Suprapubic skin (tissue), 4 donors: Measurements from ENCODE around the gene CFAP100. TPM values are rescaled to one million over a fixed set of nuclear protein-coding genes. Genes with fewer than 3 reads are reported as not detected.
A peak's percentile ranks its signal among the peaks of the same experiment; 100 is the strongest.

Experiments used
- DNase-seq, 2 donors: peaks; one replicate each; pipeline ENCODE4 v3.0.0-alpha.2; 2019; ENCODE audit warnings: low spot score in 2 of 2
- H3K27ac ChIP-seq: fragments of 200-600 bp; sonication (generic); one replicate; pipeline ENCODE4 v1.5.1; 2019
- H3K27me3 ChIP-seq: fragments of 200-600 bp; sonication (generic); one replicate; pipeline ENCODE4 v1.5.1; 2019
- H3K36me3 ChIP-seq: fragments of 200-600 bp; sonication (generic); one replicate; pipeline ENCODE4 v1.5.1; 2019
- H3K4me1 ChIP-seq: fragments of 200-600 bp; sonication (generic); one replicate; pipeline ENCODE4 v1.5.1; 2019
- H3K4me3 ChIP-seq: fragments of 200-600 bp; sonication (generic); one replicate; pipeline ENCODE4 v1.5.1; 2019; ENCODE audit warnings: mild to moderate bottlenecking
- H3K9me3 ChIP-seq: fragments of 200-600 bp; sonication (generic); one replicate; pipeline ENCODE4 v1.5.1; 2019
- CTCF ChIP-seq, 2 donors: fragments of 200-600 bp in 1 of 2; fragments of 450-650 bp in 1 of 2; sonication (generic) in 1 of 2; IDR thresholded peaks; one replicate each; pipeline ENCODE4 v1.5.1; 2016 to 2019; ENCODE audit warnings: antibody characterized with exemption in 2 of 2, mild to moderate bottlenecking in 1 of 2, moderate library complexity in 1 of 2
- EP300 ChIP-seq: sonication (generic); formaldehyde crosslinking; IDR thresholded peaks from one replicate; pipeline ENCODE4 v1.6.1; 2017; ENCODE audit warnings: antibody characterized with exemption
- POLR2A ChIP-seq, 2 donors: fragments of 450-650 bp; IDR thresholded peaks; one replicate each; pipeline ENCODE4 v1.6.1; 2017; ENCODE audit warnings: antibody characterized with exemption in 2 of 2, mild to moderate bottlenecking in 2 of 2, moderate library complexity in 2 of 2
- POLR2AphosphoS5 ChIP-seq, 3 donors: sonication (generic); formaldehyde crosslinking; IDR thresholded peaks; one replicate each; pipeline ENCODE4 v1.6.1; 2017; ENCODE audit warnings: antibody characterized with exemption in 3 of 3
- WGBS: methylation state at CpG from one replicate; pipeline ENCODE4 v1.1.5; 2018; 5-methylcytosine and 5-hydroxymethylcytosine counted together
- total RNA-seq, 4 donors: library from RNA; depleted of rRNA; stranded (reverse); fragments of >200 nt; gene quantifications; one replicate each; pipeline ENCODE4 v1.1.0, GENCODE V29; 2016

The CFAP100 gene
- total RNA-seq, 4 donors from 2014 or later, result not detected

DNA sequence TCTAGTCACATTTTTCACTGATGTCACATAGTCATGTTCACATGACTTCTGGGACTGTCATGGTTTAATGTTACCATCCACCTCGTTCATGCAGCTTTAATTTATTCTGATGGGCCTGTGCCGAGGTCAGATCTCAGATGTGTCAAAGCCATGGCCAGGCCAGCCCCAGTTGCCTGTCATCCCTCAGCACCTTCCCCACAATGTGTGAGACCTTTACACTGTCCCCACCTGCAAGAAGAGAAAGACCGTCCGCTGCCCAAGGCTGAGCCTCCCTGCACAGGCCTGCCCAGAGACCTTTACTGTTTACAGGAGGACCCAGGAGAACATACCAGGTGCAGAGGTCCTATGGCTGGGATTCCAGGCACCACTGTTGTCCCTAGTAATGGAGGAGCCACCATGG lies 24.7 kb upstream of the CFAP100 start:
- no peak overlapping the region for H3K27ac ChIP-seq
- DNase-seq, result peak in 1 of 2 donors; percentile 10
- WGBS, result 69% methylated on average over 4 of the region's 4 CpGs

GRCh38 chr3:126370606-126371005 lies 24.1 kb upstream of the CFAP100 start:
- H3K36me3 ChIP-seq, result no peaks in the 10 kb centered on the region
- WGBS, result 91% methylated on average over 7 of the region's 7 CpGs
- peaks cover 5% of the 10 kb centered on the region for H3K4me1 ChIP-seq
- DNase-seq, result peak in 1 of 2 donors; percentile 29
- H3K4me3 ChIP-seq, result no peak overlapping the region
- peaks cover 4% of the 10 kb centered on the region for H3K27me3 ChIP-seq
- TF ChIP-seq POLR2A (IDR thresholded peaks at IDR 0.05), result no peak
- no peak for TF ChIP-seq POLR2AphosphoS5 (IDR thresholded peaks at IDR 0.05)
- no peak for TF ChIP-seq EP300
- no peak for TF ChIP-seq CTCF (IDR thresholded peaks at IDR 0.05)
- H3K27ac ChIP-seq, result no peak overlapping the region
- no peaks in the 10 kb centered on the region for H3K9me3 ChIP-seq

More for the DNA sequence above, 24.7 kb upstream of the CFAP100 start:
- peaks cover 4% of the 10 kb centered on the region for H3K27me3 ChIP-seq
- TF ChIP-seq CTCF (IDR thresholded peaks at IDR 0.05), result no peak
- no peak for TF ChIP-seq POLR2AphosphoS5 (IDR thresholded peaks at IDR 0.05)
- no peak for TF ChIP-seq POLR2A (IDR thresholded peaks at IDR 0.05)
- no peak for TF ChIP-seq EP300
- no peak overlapping the region for H3K4me3 ChIP-seq
- H3K4me1 ChIP-seq, result peaks cover 5% of the 10 kb centered on the region
- H3K9me3 ChIP-seq, result no peaks in the 10 kb centered on the region
- no peaks in the 10 kb centered on the region for H3K36me3 ChIP-seq

GRCh38 chr3:126371096-126371705 lies 23.5 kb upstream of the CFAP100 start:
- Histone ChIP-seq H3K27ac (no peak overlapping the region), H3K4me1 (peaks cover 5% of the 10 kb centered on the region), H3K9me3 (no peaks in the 10 kb centered on the region), H3K36me3 (no peaks in the 10 kb centered on the region), H3K4me3 (no peak overlapping the region), H3K27me3 (peaks cover 4% of the 10 kb centered on the region)
- TF ChIP-seq EP300 (no peak), CTCF (IDR thresholded peaks at IDR 0.05) (no peak), POLR2A (IDR thresholded peaks at IDR 0.05) (no peak), POLR2AphosphoS5 (IDR thresholded peaks at IDR 0.05) (no peak)
- WGBS, result 92% methylated on average over 18 of the region's 22 CpGs
- DNase-seq, result peak in 1 of 2 donors; percentile 51

- H3K9me3 ChIP-seq, result no peaks in the 10 kb centered on the region
- peak in 1 of 2 donors; percentile 55 for DNase-seq
- H3K27ac ChIP-seq, result no peak overlapping the region
- H3K4me1 ChIP-seq, result peaks cover 5% of the 10 kb centered on the region
- TF ChIP-seq POLR2AphosphoS5 (IDR thresholded peaks at IDR 0.05) (no peak), CTCF (IDR thresholded peaks at IDR 0.05) (no peak), POLR2A (IDR thresholded peaks at IDR 0.05) (no peak), EP300 (no peak)
- 81% methylated on average over 12 of the region's 12 CpGs for WGBS
- H3K27me3 ChIP-seq, result peaks cover 4% of the 10 kb centered on the region
- H3K36me3 ChIP-seq, result no peaks in the 10 kb centered on the region
- no peak overlapping the region for H3K4me3 ChIP-seq
Measured at GRCh38 chr3:126372413-126373145, 22.1 kb upstream of the CFAP100 start.

- Histone ChIP-seq H3K27ac (no peak overlapping the region), H3K27me3 (peaks cover 4% of the 10 kb centered on the region), H3K36me3 (no peaks in the 10 kb centered on the region), H3K4me1 (peaks cover 5% of the 10 kb centered on the region), H3K4me3 (no peak overlapping the region), H3K9me3 (no peaks in the 10 kb centered on the region)
- TF ChIP-seq POLR2A (IDR thresholded peaks at IDR 0.05) (no peak), CTCF (IDR thresholded peaks at IDR 0.05) (no peak)
- WGBS, result 96% methylated on average over 4 of the region's 4 CpGs
- peak in 1 of 2 donors; percentile 46 for DNase-seq
Measured at GRCh38 chr3:126373146-126373613, 21.5 kb upstream of the CFAP100 start.
